K562 (cell line): ENCODE measurements around the gene DNAL4. TPM values are rescaled to one million over a fixed set of nuclear protein-coding genes. Genes with fewer than 3 reads are reported as not detected.

ENCODE experiments used
- ATAC-seq: fragments of 200-7000 bp; cut with Tn5 transposase; 3 replicates; pipeline ENCODE4 v1.9.1; 2020; ENCODE audit warnings: moderate library complexity
- BruUV-seq: library from RNA; stranded (reverse); fragments of 400-500 nt; replicated peaks from 2 replicates; lab custom pipeline; 2021; lab: Mats Ljungman, UMichigan
- CTCF ChIA-PET: fragments of 300-600 bp; formaldehyde crosslinking; extraction: SDS; loops from one replicate; lab custom pipeline; 2021; ENCODE audit warnings: low intra/inter-chr PET ratio; lab: Yijun Ruan, JAX
- POLR2A ChIA-PET: fragments of 300-600, 350-650 bp; sonication (Branson Sonifier 250); formaldehyde crosslinking; extraction: SDS; loops from one replicate; lab custom pipeline; 2021; ENCODE audit warnings: antibody characterized with exemption, inconsistent platforms; lab: Yijun Ruan, JAX
- DNase-seq, 4 experiments: peaks; one replicate each; pipeline versions ENCODE4 v3.0.0 to v3.0.0-alpha.2; 2011 to 2018; ENCODE audit warnings: low spot score in 3 of 4, mixed read lengths in 3 of 4; ENCODE audit errors: extremely low read depth in 1 of 4
- FAIRE-seq: peaks from 2 replicates; lab custom pipeline; 2011; peaks lifted over from hg19 to GRCh38; lab: Jason Lieb, UNC
- H2AFZ ChIP-seq: 2 replicates; pipeline ENCODE4 v1.6.0; 2011; ENCODE audit warnings: low read depth, low read length, control low read depth, inconsistent platforms
- H3K27ac ChIP-seq: fragments of 200-600 bp; 3 replicates; pipeline ENCODE4 v1.8.0; 2011; ENCODE audit warnings: low read depth, mild to moderate bottlenecking, control low read depth, inconsistent platforms, low read length, moderate library complexity, mixed read lengths; ENCODE audit errors: extremely low read depth
- H3K27me3 ChIP-seq, 2 experiments: fragments of 300-600 bp in 1 of 2; 2 replicates in 1 of 2; 3 replicates in 1 of 2; pipeline versions ENCODE4 v1.6.0 to v1.8.0; 2011; ENCODE audit warnings: inconsistent platforms in 2 of 2, low read length in 2 of 2, mild to moderate bottlenecking in 1 of 2, mixed read lengths in 1 of 2, moderate library complexity in 1 of 2; ENCODE audit not compliant: control insufficient read depth in 2 of 2, insufficient read depth in 2 of 2
- H3K36me3 ChIP-seq: fragments of 300-600 bp; 3 replicates; pipeline ENCODE4 v1.8.0; 2011; ENCODE audit warnings: mild to moderate bottlenecking, low read length, inconsistent platforms; ENCODE audit not compliant: control insufficient read depth, insufficient read depth
- H3K4me1 ChIP-seq, 2 experiments: fragments of 200-600 bp in 1 of 2; replicated peaks in 1 of 2; 2 replicates in 1 of 2; 3 replicates in 1 of 2; pipeline versions ENCODE4 v1.5.1 to v1.8.0; 2011; ENCODE audit warnings: inconsistent platforms in 2 of 2, low read length in 2 of 2, mild to moderate bottlenecking in 1 of 2, mixed read lengths in 1 of 2, moderate library complexity in 1 of 2; ENCODE audit not compliant: control insufficient read depth in 2 of 2, insufficient read depth in 2 of 2
- H3K4me2 ChIP-seq: 2 replicates; pipeline ENCODE4 v1.6.1; 2011; ENCODE audit warnings: low read length, control low read depth, inconsistent platforms, mixed read lengths; ENCODE audit not compliant: insufficient read depth
- H3K4me3 ChIP-seq: fragments of 200-600 bp; sonication (generic), shearing (Covaris generic); 2 replicates; pipeline ENCODE4 v1.5.1; 2016; ENCODE audit warnings: control low read depth, inconsistent platforms
- H3K79me2 ChIP-seq: fragments of 200-600 bp; 3 replicates; pipeline ENCODE4 v1.8.0; 2011; ENCODE audit warnings: low read length, inconsistent platforms; ENCODE audit not compliant: control insufficient read depth, insufficient read depth
- H3K9ac ChIP-seq, 2 experiments: 2 replicates each; pipeline versions ENCODE4 v1.6.0 to v1.6.1; 2011; ENCODE audit warnings: low read depth in 2 of 2, low read length in 2 of 2, control low read depth in 1 of 2, inconsistent platforms in 1 of 2, mild to moderate bottlenecking in 1 of 2, mixed read lengths in 1 of 2; ENCODE audit not compliant: insufficient read depth in 1 of 2
- H3K9me1 ChIP-seq: one replicate; pipeline ENCODE4 v1.6.0; 2011; ENCODE audit warnings: inconsistent platforms, mild to moderate bottlenecking, low read length, moderate library complexity; ENCODE audit not compliant: control insufficient read depth, insufficient read depth
- H3K9me3 ChIP-seq: replicated peaks from 2 replicates; pipeline ENCODE4 v1.5.1; 2011; ENCODE audit warnings: low read depth, low read length, inconsistent platforms; ENCODE audit not compliant: control insufficient read depth, insufficient read depth
- H4K20me1 ChIP-seq: replicated peaks from 2 replicates; pipeline ENCODE4 v1.6.1; 2011; ENCODE audit warnings: low read length, inconsistent platforms, mixed read lengths; ENCODE audit not compliant: control insufficient read depth, insufficient read depth
- ATF4 ChIP-seq: fragments of 450-650 bp; formaldehyde crosslinking; IDR thresholded peaks from 2 replicates; pipeline ENCODE4 v1.4.0; 2022; ENCODE audit warnings: mild to moderate bottlenecking, moderate library complexity
- CTBP1 ChIP-seq: fragments of 450-650 bp; IDR thresholded peaks from 2 replicates; pipeline ENCODE4 v1.6.1; 2016; ENCODE audit warnings: borderline replicate concordance
- EGR1 ChIP-seq: fragments of 450-650 bp; conservative IDR thresholded peaks from 2 replicates; pipeline ENCODE4 v1.6.1; 2017; ENCODE audit warnings: mild to moderate bottlenecking
- JUN ChIP-seq, 2 experiments: sonication (generic) in 1 of 2; formaldehyde crosslinking in 1 of 2; IDR thresholded peaks; 2 replicates each; pipeline versions ENCODE4 v1.6.1 to v1.8.0; 2012 to 2022; ENCODE audit warnings: borderline replicate concordance in 2 of 2, mild to moderate bottlenecking in 2 of 2, improper control_type of control experiment in 1 of 2, low read depth in 1 of 2, low read length in 1 of 2, missing genetic modification reagents in 1 of 2
- JUND ChIP-seq, 2 experiments: IDR thresholded peaks; 2 replicates in 1 of 2; 3 replicates in 1 of 2; pipeline ENCODE4 v1.6.1; 2011; ENCODE audit warnings: borderline replicate concordance in 2 of 2, low read depth in 2 of 2, low read length in 2 of 2, improper control_type of control experiment in 1 of 2, missing biosample characterization in 1 of 2, missing genetic modification characterization in 1 of 2, missing genetic modification reagents in 1 of 2
- NFIC ChIP-seq: fragments of 450-650 bp; IDR thresholded peaks from 2 replicates; pipeline ENCODE4 v1.6.1; 2017; ENCODE audit warnings: mild to moderate bottlenecking, inconsistent platforms
- RAD21 ChIP-seq, 2 experiments: fragments of 250-450 bp in 1 of 2; fragments of 450-650 bp in 1 of 2; sonication (Bioruptor Pico) in 1 of 2; formaldehyde crosslinking in 1 of 2; IDR thresholded peaks in 1 of 2; conservative IDR thresholded peaks in 1 of 2; 2 replicates each; pipeline versions ENCODE4 v1.4.0 to v1.8.0; 2020 to 2022; ENCODE audit warnings: mild to moderate bottlenecking in 2 of 2, moderate library complexity in 1 of 2
- RB1 ChIP-seq: fragments of 450-650 bp; IDR thresholded peaks from 2 replicates; pipeline ENCODE4 v1.6.1; 2017; ENCODE audit warnings: low read depth, mild to moderate bottlenecking
- TRIM24 ChIP-seq, 2 experiments: fragments of 450-650 bp; IDR thresholded peaks; 2 replicates each; pipeline ENCODE4 v1.6.1; 2016
- XRCC3 ChIP-seq: fragments of 450-650 bp; IDR thresholded peaks from 2 replicates; pipeline ENCODE4 v1.6.1; 2017; ENCODE audit warnings: mild to moderate bottlenecking, moderate library complexity
- ZEB2 ChIP-seq: fragments of 450-650 bp; IDR thresholded peaks from 2 replicates; pipeline ENCODE4 v1.6.1; 2016
- ZNF778 ChIP-seq: fragments of 450-650 bp; formaldehyde crosslinking; IDR thresholded peaks from 2 replicates; pipeline ENCODE4 v1.4.0; 2020; ENCODE audit warnings: mild to moderate bottlenecking, moderate library complexity
- WGBS: fragments of 100-300 bp; shearing (Covaris generic); methylation state at CpG from one replicate; pipeline ENCODE4 v1.1.6; 2016; ENCODE audit warnings: low coverage, mixed read lengths; ENCODE audit not compliant: insufficient coverage; ENCODE audit errors: missing lambda C conversion rate; 5-methylcytosine and 5-hydroxymethylcytosine counted together
- in situ Hi-C: fragments of 300-500 bp; cut with MboI; formaldehyde crosslinking; loops from 4 replicates; pipeline ENCODE4 v1.15.0; 2018; ENCODE audit warnings: inconsistent platforms, mixed read lengths
- intact Hi-C: fragments of 100-400 bp; cut with micrococcal nuclease; formaldehyde crosslinking; loops from 2 replicates; pipeline ENCODE4 v1.14.2; 2022
- polyA plus RNA-seq, 8 experiments: library from polyadenylated mRNA; depleted of rRNA in 4 of 8; stranded (reverse) in 5 of 8; unstranded in 3 of 8; fragments of >200 nt; fragmentation: Nextera tagmentation in 2 of 8; fragmentation: Illumina TruSeq in 1 of 8; extraction: Ambion mirVana in 2 of 8; extraction: Trizol in 1 of 8; gene quantifications; 2 replicates each; pipeline versions ENCODE4 v1.2.1 to v1.2.3, GENCODE V29; 2011 to 2014; ENCODE audit warnings: inconsistent platforms in 1 of 8, missing spikeins in 1 of 8
- total RNA-seq, 7 experiments: library from RNA; depleted of rRNA in 6 of 7; stranded (reverse); fragments of >200 nt in 6 of 7; fragmentation: Illumina TruSeq in 2 of 7; extraction: Trizol in 2 of 7; gene quantifications; 2 replicates each; pipeline versions ENCODE4 v1.2.1 to v1.2.3, GENCODE V29; 2011 to 2021; ENCODE audit warnings: low replicate concordance in 1 of 7
- TF ChIP-seq, protein P1 (sequence below): IDR thresholded peaks from 2 replicates; pipeline ENCODE4 v1.6.1; 2011; ENCODE audit warnings: borderline replicate concordance, low read depth, mild to moderate bottlenecking, moderate library complexity, low read length; ENCODE audit not compliant: insufficient read depth, poor library complexity, severe bottlenecking
- TF ChIP-seq, protein P2 (sequence below): fragments of 450-650 bp; IDR thresholded peaks from 2 replicates; pipeline ENCODE4 v1.6.1; 2016; ENCODE audit warnings: antibody characterized with exemption

The DNAL4 gene
- total and polyA plus RNA-seq, 9 of the 15 experiments (the other 6 are each of a cell fraction or from before 2014, with no cell fraction given), result 0.20 to 9.4 (median 5.2) TPM

- ChIA-PET CTCF (interaction anchor here (0.6 kb wide), 3 partner anchors 12 to 96 kb away, joined by 3 to 6 read pairs (median 3); no protein-coding TSS in a partner anchor), POLR2A (interaction anchor here (1.5 kb wide), 1 partner anchor 10 kb away, joined by 7 read pairs; the partner anchor contains the start of gene SUN2)
- WGBS, result 32% methylated on average over 9 of the region's 14 CpGs
- no TSS peak for BruUV-seq
- Histone ChIP-seq H3K27ac (no peak overlapping the region), H3K4me2 (no peak overlapping the region), H3K9me1 (no peaks in the 10 kb centered on the region), H3K36me3 (no peaks in the 10 kb centered on the region), H3K79me2 (no peaks in the 10 kb centered on the region), H3K27me3 (no peaks in the 10 kb centered on the region), H3K4me1 (peaks cover 0 to 17% of the 10 kb centered on the region in 2 experiments; a peak in 3 of 5 replicates), H2AFZ (no peak overlapping the region), H4K20me1 (no peaks in the 10 kb centered on the region), H3K4me3 (no peak overlapping the region), H3K9me3 (no peaks in the 10 kb centered on the region), H3K9ac (0 out of 4 replicates have a peak overlapping the region, but pooled peaks of 1 of the 2 experiments have one; percentile 40)
- in situ Hi-C loops, result loop anchor here (5.0 to 10.0 kb wide), 2 partner anchors 86 to 239 kb away; no protein-coding TSS in a partner anchor
- peak; percentile 45 to 59 (median 51) for DNase-seq
- ATAC-seq, result peak; percentile 82
- peak; percentile 52 for FAIRE-seq
- intact Hi-C loops, result loop anchor here (5.0 to 10.0 kb wide), 4 partner anchors 76 to 356 kb away; partner anchors contain the start of genes CBX6 and NPTXR
- no peak for TF ChIP-seq EGR1
- TF ChIP-seq JUND (IDR thresholded peaks at IDR 0.05; ENCODE audit: borderline replicate concordance, low read depth, low read length), result 0 out of 2 replicates have a peak, but pooled peaks have one; percentile 20
- TF ChIP-seq JUND (tag; IDR thresholded peaks at IDR 0.05; ENCODE audit: borderline replicate concordance, low read depth, low read length), result no peak; the same call in 2 of the 3 replicates
- TF ChIP-seq NFIC, result peak; percentile 39; the same call in 1 of the 2 replicates
- TF ChIP-seq ZNF778 (CRISPR knock-in tag), result no peak
- 0 out of 2 replicates have a peak, but pooled peaks have one; percentile 35 for TF ChIP-seq JUN (IDR thresholded peaks at IDR 0.05; ENCODE audit: borderline replicate concordance, low read depth, low read length)
- TF ChIP-seq JUN (CRISPR knock-in tag; IDR thresholded peaks at IDR 0.05; ENCODE audit: borderline replicate concordance), result no peak
- TF ChIP-seq ZEB2, result peak; percentile 57; the same call in 1 of the 2 replicates
- TF ChIP-seq CTBP1, result peak; percentile 72
- TF ChIP-seq TRIM24 (IDR thresholded peaks at IDR 0.05), result no peak
- 0 out of 2 replicates have a peak, but pooled peaks have one; percentile 28 for TF ChIP-seq RB1
- peak in 1 of 2 experiments; percentile 41; a peak in 2 of 4 replicates for TF ChIP-seq RAD21 (CRISPR knock-in tag; conservative IDR thresholded peaks at IDR 0.05 in 1 of 2, IDR thresholded peaks at IDR 0.05 in 1 of 2)
- TF ChIP-seq XRCC3, result no peak
- TF ChIP-seq, protein P1, sequence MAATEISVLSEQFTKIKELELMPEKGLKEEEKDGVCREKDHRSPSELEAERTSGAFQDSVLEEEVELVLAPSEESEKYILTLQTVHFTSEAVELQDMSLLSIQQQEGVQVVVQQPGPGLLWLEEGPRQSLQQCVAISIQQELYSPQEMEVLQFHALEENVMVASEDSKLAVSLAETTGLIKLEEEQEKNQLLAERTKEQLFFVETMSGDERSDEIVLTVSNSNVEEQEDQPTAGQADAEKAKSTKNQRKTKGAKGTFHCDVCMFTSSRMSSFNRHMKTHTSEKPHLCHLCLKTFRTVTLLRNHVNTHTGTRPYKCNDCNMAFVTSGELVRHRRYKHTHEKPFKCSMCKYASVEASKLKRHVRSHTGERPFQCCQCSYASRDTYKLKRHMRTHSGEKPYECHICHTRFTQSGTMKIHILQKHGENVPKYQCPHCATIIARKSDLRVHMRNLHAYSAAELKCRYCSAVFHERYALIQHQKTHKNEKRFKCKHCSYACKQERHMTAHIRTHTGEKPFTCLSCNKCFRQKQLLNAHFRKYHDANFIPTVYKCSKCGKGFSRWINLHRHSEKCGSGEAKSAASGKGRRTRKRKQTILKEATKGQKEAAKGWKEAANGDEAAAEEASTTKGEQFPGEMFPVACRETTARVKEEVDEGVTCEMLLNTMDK, result peak; percentile 83
- TF ChIP-seq, protein P2, sequence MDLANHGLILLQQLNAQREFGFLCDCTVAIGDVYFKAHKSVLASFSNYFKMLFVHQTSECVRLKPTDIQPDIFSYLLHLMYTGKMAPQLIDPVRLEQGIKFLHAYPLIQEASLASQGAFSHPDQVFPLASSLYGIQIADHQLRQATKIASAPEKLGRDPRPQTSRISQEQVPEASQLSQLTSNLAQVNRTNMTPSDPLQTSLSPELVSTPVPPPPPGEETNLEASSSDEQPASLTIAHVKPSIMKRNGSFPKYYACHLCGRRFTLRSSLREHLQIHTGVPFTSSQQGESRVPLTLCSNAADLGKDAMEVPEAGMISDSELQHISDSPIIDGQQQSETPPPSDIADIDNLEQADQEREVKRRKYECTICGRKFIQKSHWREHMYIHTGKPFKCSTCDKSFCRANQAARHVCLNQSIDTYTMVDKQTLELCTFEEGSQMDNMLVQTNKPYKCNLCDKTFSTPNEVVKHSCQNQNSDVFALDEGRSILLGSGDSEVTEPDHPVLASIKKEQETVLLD, result no peak
- no peak for TF ChIP-seq ATF4
Observed at GRCh38 chr22:38766076-38766777, 27.7 kb downstream of the DNAL4 start.
